GM12892 (cell line): ENCODE data around the gene CACNA1G.
A peak's percentile ranks its signal among the peaks of the same experiment; 100 is the strongest.

ENCODE experiments used
- DNase-seq: peaks from one replicate; pipeline ENCODE4 v3.0.0; 2011; ENCODE audit not compliant: insufficient read length
- FAIRE-seq: peaks from 2 replicates; lab custom pipeline; 2011; peaks lifted over from hg19 to GRCh38; lab: Jason Lieb, UNC
- POLR2A ChIP-seq: IDR thresholded peaks from 2 replicates; pipeline ENCODE4 v1.6.1; 2011; ENCODE audit warnings: low read depth, low read length, control low read depth
- POLR2AphosphoS5 ChIP-seq: IDR thresholded peaks from 2 replicates; pipeline ENCODE4 v1.6.1; 2011; ENCODE audit warnings: low read depth, low read length, control low read depth
- TAF1 ChIP-seq: IDR thresholded peaks from 2 replicates; pipeline ENCODE4 v1.6.1; 2011; ENCODE audit warnings: low read depth, mild to moderate bottlenecking, control low read depth, low read length, borderline replicate concordance

CACNA1G gene

GRCh38 chr17:50603340-50603739 is 42.8 kb downstream of the CACNA1G start:
- TF ChIP-seq TAF1 = no peak
- TF ChIP-seq POLR2A = no peak
- TF ChIP-seq POLR2AphosphoS5 = no peak
- DNase-seq (peak; percentile 53), FAIRE-seq (no peak)

DNA sequence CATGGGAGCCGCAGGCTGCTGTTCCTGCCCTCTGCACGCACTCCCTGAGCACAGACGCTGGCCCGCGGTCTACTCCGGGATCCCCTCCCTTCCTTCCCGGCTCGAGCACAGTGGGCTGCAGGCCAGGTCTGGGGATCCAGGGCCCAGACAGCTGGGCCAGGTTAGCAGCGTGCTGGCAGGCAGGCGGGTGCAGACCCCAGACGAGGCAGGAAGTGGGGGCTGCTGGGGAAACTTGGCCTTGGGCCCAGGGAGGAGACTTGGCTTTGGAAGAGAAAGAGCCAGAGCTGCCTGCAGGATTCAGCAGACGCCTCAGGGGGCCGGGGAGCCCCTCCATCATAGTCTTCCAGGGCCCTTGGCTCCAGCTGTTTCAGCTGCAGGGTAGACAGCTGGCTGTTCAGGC is 44.0 kb downstream of the CACNA1G start:
- DNase-seq (no peak), FAIRE-seq (no peak)
- TF ChIP-seq POLR2A = no peak
- no peak for TF ChIP-seq POLR2AphosphoS5
- no peak for TF ChIP-seq TAF1

- TF ChIP-seq POLR2AphosphoS5 (no peak), POLR2A (no peak), TAF1 (no peak)
- DNase-seq (no peak), FAIRE-seq (no peak)
Measured at GRCh38 chr17:50605429-50605828, 44.9 kb downstream of the CACNA1G start.

DNA sequence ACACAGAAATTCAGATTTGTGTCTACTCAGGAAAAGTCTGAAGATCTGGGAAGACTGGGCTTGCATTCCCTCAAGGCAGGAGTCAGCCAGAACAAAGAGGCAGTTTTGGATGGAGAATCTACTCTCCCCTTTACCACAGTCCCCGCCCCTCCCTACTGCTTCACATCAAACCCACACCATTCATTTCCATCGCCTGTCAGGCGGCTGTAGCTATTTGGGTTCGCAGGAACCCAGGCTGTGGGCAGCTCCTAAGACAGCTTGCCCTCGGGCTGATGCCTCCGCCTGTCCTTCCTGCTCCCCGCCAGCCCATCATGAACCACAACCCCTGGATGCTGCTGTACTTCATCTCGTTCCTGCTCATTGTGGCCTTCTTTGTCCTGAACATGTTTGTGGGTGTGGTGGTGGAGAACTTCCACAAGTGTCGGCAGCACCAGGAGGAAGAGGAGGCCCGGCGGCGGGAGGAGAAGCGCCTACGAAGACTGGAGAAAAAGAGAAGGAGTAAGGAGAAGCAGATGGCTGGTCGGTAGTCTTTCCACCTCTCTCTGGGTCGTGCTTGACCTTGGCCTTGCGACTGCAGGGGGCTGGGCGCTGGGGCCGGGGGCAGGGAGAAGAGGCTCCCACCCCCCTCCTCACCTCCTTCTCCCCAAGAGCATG is 47.1 kb downstream of the CACNA1G start:
- FAIRE-seq = no peak
- no peak for TF ChIP-seq TAF1
- no peak for TF ChIP-seq POLR2AphosphoS5
- TF ChIP-seq POLR2A = no peak
- no peak for DNase-seq

- no peak for FAIRE-seq
- no peak for DNase-seq
- TF ChIP-seq POLR2A (no peak), POLR2AphosphoS5 (no peak), TAF1 (no peak)
Measured at GRCh38 chr17:50608700-50609379, 48.3 kb downstream of the CACNA1G start.

DNA sequence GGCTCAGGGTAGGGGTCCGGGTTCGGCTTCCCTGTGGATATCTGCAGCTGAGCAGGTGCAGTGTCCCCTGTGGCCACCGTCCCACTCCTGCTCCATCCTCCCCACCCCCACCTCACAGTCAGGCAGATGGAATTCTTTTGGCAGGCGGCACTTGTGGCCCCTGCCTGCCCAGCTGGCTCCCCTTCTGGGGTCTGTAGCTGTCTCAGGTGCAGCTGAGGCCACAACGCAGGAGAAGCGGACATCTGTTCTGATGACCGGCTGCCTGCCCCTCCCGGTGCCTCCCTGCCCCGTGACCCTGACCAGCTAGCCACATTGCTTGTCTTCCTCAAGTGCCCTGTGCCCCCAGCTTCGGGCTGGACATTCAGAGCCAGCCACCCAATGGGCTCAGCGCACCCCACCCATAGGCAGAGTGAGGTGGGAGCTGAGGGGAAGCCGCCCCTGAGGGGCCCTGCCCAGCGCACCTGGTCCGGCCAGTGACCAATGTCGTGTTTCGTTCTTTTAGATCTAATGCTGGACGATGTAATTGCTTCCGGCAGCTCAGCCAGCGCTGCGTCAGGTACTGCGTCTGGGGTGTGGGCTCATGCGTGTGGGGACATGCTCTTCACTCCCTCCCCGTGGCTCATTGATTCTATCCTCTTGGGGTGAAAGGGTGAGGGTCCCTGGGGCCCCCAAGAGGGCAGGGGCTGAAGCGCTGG is 49.0 kb downstream of the CACNA1G start:
- TF ChIP-seq POLR2AphosphoS5 (no peak), POLR2A (no peak), TAF1 (no peak)
- DNase-seq (no peak), FAIRE-seq (no peak)

DNA sequence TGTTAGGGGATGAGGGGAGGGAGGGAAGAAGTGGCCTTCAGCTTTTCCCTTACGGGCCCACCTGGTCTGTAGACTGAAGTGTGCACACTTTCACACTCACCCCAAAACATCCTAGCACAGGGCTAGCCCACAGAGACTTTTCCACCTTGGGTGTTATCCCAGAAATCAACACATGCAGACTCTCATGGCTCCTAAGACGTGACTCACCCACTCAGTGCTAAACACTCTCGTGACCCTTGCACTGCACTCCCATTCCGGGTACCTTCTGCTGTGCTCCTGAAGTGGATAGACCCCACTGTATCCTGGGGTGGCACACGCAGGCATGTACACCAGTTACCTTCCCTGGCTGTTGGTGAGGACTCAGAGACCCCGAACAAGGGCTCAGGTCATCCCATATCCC is 51.1 kb downstream of the CACNA1G start:
- no peak for TF ChIP-seq POLR2A

GRCh38 chr17:50612281-50612680 is 51.8 kb downstream of the CACNA1G start:
- DNase-seq (no peak), FAIRE-seq (no peak)
- TF ChIP-seq POLR2AphosphoS5 = no peak
- TF ChIP-seq TAF1 = no peak
- no peak for TF ChIP-seq POLR2A

More for the DNA sequence above, 51.1 kb downstream of the CACNA1G start:
- no peak for FAIRE-seq
- no peak for DNase-seq

DNA sequence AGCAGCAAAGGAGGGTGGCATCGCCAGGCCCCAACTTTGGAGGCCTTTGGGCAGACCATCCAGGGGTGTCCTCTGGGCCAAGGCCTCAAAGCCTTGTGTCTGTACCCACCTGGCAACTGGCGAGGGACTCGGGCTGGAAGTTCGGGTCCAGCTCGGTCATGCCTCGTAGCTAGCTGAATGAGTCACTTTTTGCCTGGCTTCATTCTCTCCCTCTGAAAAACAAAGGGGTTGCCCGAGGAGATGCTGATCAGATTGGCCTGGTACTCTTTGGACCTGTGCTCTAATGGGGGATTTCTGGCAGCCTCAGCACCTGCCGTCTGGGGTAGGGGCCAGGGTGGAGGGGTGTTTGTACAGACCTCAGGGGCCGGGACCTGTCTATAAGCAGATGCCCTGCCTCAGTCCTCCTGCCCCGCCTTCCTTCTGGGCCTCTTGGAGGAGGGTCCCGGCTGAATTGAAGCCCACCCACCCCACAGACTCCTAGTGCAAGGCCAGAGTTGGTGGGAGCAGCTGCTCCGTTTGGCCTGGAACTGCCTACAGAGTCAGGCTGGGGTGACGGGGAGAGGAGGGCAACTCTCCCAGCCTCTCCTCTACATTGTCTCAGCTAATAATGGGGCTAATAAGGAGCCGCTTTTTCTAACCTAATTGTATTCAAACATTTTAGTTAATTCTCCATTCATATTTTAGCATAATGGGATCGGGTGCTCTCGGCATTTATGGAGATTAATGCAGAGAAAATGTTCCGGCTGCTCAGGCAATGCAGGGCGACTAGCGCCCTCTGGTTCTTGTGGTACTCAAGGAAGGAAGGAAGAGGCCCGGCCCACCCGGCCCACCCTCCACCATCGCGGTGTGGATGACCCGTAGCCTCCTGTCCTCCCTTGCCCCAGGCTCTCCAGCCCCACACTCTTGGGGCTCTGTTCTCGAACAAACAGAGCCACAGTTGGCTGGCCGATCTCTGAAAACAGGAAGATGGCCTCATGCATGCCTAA is 52.8 kb downstream of the CACNA1G start:
- DNase-seq (no peak), FAIRE-seq (no peak)
- TF ChIP-seq POLR2A (no peak), TAF1 (no peak), POLR2AphosphoS5 (no peak)

DNA sequence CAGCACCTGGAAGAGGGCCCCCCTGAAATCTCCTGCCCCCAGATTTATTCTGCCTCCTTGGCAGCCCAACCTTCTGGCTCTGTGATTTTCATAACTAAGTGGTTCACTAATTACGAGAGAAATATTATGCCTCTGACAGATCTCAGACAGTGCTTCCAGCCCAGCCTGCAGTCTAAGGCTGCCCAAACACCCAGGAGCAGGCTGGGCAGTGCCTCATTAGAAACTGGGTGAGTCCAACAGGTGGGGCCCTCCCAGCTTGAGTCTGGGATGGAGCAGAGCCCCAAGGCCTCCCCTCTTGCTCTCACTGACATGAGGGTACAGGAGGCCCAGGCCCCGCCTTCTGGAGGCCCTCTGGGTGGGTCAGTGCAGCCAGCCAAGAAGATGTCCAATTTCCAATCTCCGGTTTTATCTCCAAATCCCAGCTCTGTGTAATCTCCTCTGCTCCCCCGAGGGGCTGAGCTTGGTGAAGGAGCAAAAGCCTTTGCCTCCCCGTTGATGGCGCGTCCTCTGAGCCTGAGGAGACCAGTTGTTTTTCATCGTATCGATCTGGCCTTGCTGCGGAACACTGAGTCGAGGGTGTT is 54.0 kb downstream of the CACNA1G start:
- FAIRE-seq = no peak

DNA sequence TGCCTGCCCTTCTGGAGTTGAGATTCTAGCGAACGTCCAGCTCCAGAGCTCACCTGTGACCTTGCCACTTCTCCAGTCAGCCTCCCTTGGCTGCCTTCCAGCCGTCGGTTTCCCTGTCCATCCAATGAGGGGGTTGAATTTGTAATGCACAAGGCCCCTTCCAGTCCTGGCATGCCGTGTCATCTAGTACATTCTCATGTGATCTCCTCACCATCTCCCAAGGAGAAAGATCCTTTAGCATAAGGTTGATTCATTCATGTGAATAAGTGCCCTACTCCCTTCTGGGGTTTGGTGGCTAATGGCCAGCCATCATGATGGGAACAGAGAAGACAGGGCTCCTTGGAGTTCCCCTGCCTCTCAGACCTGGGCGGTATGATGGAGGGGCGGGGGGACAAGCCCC is 55.3 kb downstream of the CACNA1G start:
- FAIRE-seq (no peak), DNase-seq (no peak)
- TF ChIP-seq POLR2AphosphoS5 = no peak
- TF ChIP-seq POLR2A = no peak
- no peak for TF ChIP-seq TAF1

More for the DNA sequence above, 54.0 kb downstream of the CACNA1G start:
- no peak for TF ChIP-seq TAF1
- no peak for TF ChIP-seq POLR2AphosphoS5
- no peak for TF ChIP-seq POLR2A
- DNase-seq = no peak

- no peak for TF ChIP-seq TAF1
- no peak for TF ChIP-seq POLR2AphosphoS5
- no peak for TF ChIP-seq POLR2A
- DNase-seq (no peak), FAIRE-seq (no peak)
Measured at GRCh38 chr17:50618300-50618699, 57.8 kb downstream of the CACNA1G start.
